Rectal smooth muscle tissue (tissue), 1 donor: Measurements from ENCODE around the gene HSPBAP1.

Experiments
- H3K27ac ChIP-seq: one replicate; pipeline ENCODE4 v1.7.0; 2013; ENCODE audit warnings: low read depth, low read length, inconsistent platforms
- H3K27me3 ChIP-seq: one replicate; pipeline ENCODE4 v1.7.0; 2013; ENCODE audit warnings: low read length; ENCODE audit not compliant: control insufficient read depth, insufficient read depth
- H3K36me3 ChIP-seq: one replicate; pipeline ENCODE4 v1.7.0; 2013; ENCODE audit warnings: low read length; ENCODE audit not compliant: control insufficient read depth, insufficient read depth
- H3K4me1 ChIP-seq: one replicate; pipeline ENCODE4 v1.7.0; 2013; ENCODE audit warnings: low read length; ENCODE audit not compliant: control insufficient read depth, insufficient read depth
- H3K4me3 ChIP-seq: one replicate; pipeline ENCODE4 v1.7.0; 2013; ENCODE audit warnings: low read length
- H3K9ac ChIP-seq: one replicate; pipeline ENCODE4 v1.7.0; 2013; ENCODE audit warnings: low read length

Gene HSPBAP1

GRCh38 chr3:122799322-122799721 is 5.7 kb upstream of the HSPBAP1 start:
- Histone ChIP-seq H3K27me3 (no peaks in the 10 kb centered on the region), H3K4me1 (peaks cover 4% of the 10 kb centered on the region), H3K4me3 (no peak overlapping the region), H3K27ac (no peak overlapping the region), H3K36me3 (no peaks in the 10 kb centered on the region), H3K9ac (no peak overlapping the region)

- no peaks in the 10 kb centered on the region for H3K27me3 ChIP-seq
- no peak overlapping the region for H3K9ac ChIP-seq
- H3K4me1 ChIP-seq: peaks cover 4% of the 10 kb centered on the region
- H3K36me3 ChIP-seq: no peaks in the 10 kb centered on the region
- no peak overlapping the region for H3K27ac ChIP-seq
- H3K4me3 ChIP-seq: no peak overlapping the region
Observed at GRCh38 chr3:122797291-122797690, 3.7 kb upstream of the HSPBAP1 start.

- H3K4me1 ChIP-seq: peaks cover 4% of the 10 kb centered on the region
- peak overlapping the region; percentile 80 for H3K9ac ChIP-seq
- H3K27ac ChIP-seq: peak overlapping the region; percentile 83
- no peaks in the 10 kb centered on the region for H3K36me3 ChIP-seq
- H3K4me3 ChIP-seq: peak overlapping the region; percentile 96
- no peaks in the 10 kb centered on the region for H3K27me3 ChIP-seq
Observed at GRCh38 chr3:122795674-122796195, 2.1 kb upstream of the HSPBAP1 start.

GRCh38 chr3:122794779-122795673 is 1.4 kb upstream of the HSPBAP1 start, which contains the start of gene SLC49A4:
Gene SLC49A4, plus strand, starts transcription at chr3:122795069. Its CDS starts 124 bp downstream, at chr3:122795193.
- H3K4me3 ChIP-seq: peak within 1 kb of the TSS; percentile 96

GRCh38 chr3:122794483-122794778 is 800 bp upstream of the HSPBAP1 start:
- peaks cover 4% of the 10 kb centered on the region for H3K4me1 ChIP-seq

More at GRCh38 chr3:122794779-122795673, 1.4 kb upstream of the HSPBAP1 start, which contains the start of gene SLC49A4:
- Histone ChIP-seq H3K27me3 (no peaks in the 10 kb centered on the region), H3K9ac (peak within 1 kb of the TSS; percentile 80), H3K27ac (peak within 1 kb of the TSS; percentile 83), H3K4me1 (peaks cover 4% of the 10 kb centered on the region), H3K36me3 (no peaks in the 10 kb centered on the region)

GRCh38 chr3:122789585-122790273 is 3.9 kb downstream of the HSPBAP1 start:
- H3K4me1 ChIP-seq: no peaks in the 10 kb centered on the region
- H3K27ac ChIP-seq: no peak overlapping the region
- H3K9ac ChIP-seq: no peak overlapping the region
- no peak overlapping the region for H3K4me3 ChIP-seq
- no peaks in the 10 kb centered on the region for H3K36me3 ChIP-seq
- no peaks in the 10 kb centered on the region for H3K27me3 ChIP-seq

More at GRCh38 chr3:122794483-122794778, 800 bp upstream of the HSPBAP1 start:
- Histone ChIP-seq H3K9ac (peak overlapping the region; percentile 76), H3K27ac (peak overlapping the region; percentile 83), H3K4me3 (peak overlapping the region; percentile 96), H3K27me3 (no peaks in the 10 kb centered on the region), H3K36me3 (no peaks in the 10 kb centered on the region)

GRCh38 chr3:122787872-122788271 is 5.8 kb downstream of the HSPBAP1 start:
- Histone ChIP-seq H3K27me3 (no peaks in the 10 kb centered on the region), H3K27ac (no peak overlapping the region), H3K4me1 (no peaks in the 10 kb centered on the region), H3K9ac (no peak overlapping the region), H3K36me3 (no peaks in the 10 kb centered on the region), H3K4me3 (no peak overlapping the region)

- H3K27me3 ChIP-seq: no peaks in the 10 kb centered on the region
- H3K4me1 ChIP-seq: no peaks in the 10 kb centered on the region
- H3K4me3 ChIP-seq: no peak overlapping the region
- H3K9ac ChIP-seq: no peak overlapping the region
- H3K36me3 ChIP-seq: no peaks in the 10 kb centered on the region
- H3K27ac ChIP-seq: no peak overlapping the region
Observed at GRCh38 chr3:122786066-122786465, 7.6 kb downstream of the HSPBAP1 start.

- Histone ChIP-seq H3K9ac (no peak overlapping the region), H3K4me3 (no peak overlapping the region), H3K36me3 (no peaks in the 10 kb centered on the region), H3K4me1 (no peaks in the 10 kb centered on the region), H3K27ac (no peak overlapping the region), H3K27me3 (no peaks in the 10 kb centered on the region)
Observed at GRCh38 chr3:122785231-122785630, 8.4 kb downstream of the HSPBAP1 start.

- Histone ChIP-seq H3K9ac (no peak overlapping the region), H3K4me3 (no peak overlapping the region), H3K36me3 (no peaks in the 10 kb centered on the region), H3K27ac (no peak overlapping the region), H3K4me1 (no peaks in the 10 kb centered on the region), H3K27me3 (no peaks in the 10 kb centered on the region)
Observed at GRCh38 chr3:122784436-122784835, 9.2 kb downstream of the HSPBAP1 start.

GRCh38 chr3:122782804-122783203 is 10.8 kb downstream of the HSPBAP1 start:
- Histone ChIP-seq H3K27ac (no peak overlapping the region), H3K4me3 (no peak overlapping the region), H3K9ac (no peak overlapping the region), H3K4me1 (no peaks in the 10 kb centered on the region), H3K27me3 (no peaks in the 10 kb centered on the region), H3K36me3 (no peaks in the 10 kb centered on the region)

GRCh38 chr3:122777563-122777962 is 16.1 kb downstream of the HSPBAP1 start:
- no peaks in the 10 kb centered on the region for H3K4me1 ChIP-seq
- no peak overlapping the region for H3K27ac ChIP-seq
- H3K36me3 ChIP-seq: no peaks in the 10 kb centered on the region
- no peak overlapping the region for H3K4me3 ChIP-seq
- no peaks in the 10 kb centered on the region for H3K27me3 ChIP-seq
- H3K9ac ChIP-seq: no peak overlapping the region
